Lower leg skin (tissue), 3 donors: Measurements from ENCODE around the gene CTIF.

Experiments
- POLR2A ChIP-seq, 2 donors: fragments of 450-650 bp; IDR thresholded peaks; one replicate each; pipeline ENCODE4 v1.6.1; 2016 to 2017; ENCODE audit warnings: antibody characterized with exemption in 2 of 2, mild to moderate bottlenecking in 1 of 2, moderate library complexity in 1 of 2
- TF ChIP-seq, protein P1 (sequence below), 3 donors: fragments of 450-650 bp; IDR thresholded peaks; one replicate each; pipeline ENCODE4 v1.5.1; 2016; ENCODE audit warnings: antibody characterized with exemption in 3 of 3, mild to moderate bottlenecking in 3 of 3, moderate library complexity in 2 of 3

DNA sequence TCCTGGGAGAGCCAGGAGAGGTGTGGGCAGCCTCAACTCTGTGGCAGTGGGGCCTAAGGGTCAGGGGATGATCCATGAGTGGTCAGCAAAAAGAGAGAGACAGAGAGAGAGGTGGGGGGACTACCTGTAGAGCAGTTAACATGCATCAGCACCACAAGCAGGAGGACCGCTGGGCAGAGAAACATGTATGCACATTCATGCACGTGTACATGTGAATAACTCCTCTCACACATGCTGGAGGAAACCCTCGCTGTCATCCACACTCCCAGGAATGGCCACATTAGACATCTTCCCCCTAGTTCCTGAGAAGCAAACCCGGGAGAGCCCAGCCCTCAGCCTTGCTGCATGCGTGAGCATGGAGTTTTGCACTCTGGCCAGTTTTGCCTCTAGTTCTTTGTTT, 245.8 kb downstream of the CTIF start:
- TF ChIP-seq, protein P1, sequence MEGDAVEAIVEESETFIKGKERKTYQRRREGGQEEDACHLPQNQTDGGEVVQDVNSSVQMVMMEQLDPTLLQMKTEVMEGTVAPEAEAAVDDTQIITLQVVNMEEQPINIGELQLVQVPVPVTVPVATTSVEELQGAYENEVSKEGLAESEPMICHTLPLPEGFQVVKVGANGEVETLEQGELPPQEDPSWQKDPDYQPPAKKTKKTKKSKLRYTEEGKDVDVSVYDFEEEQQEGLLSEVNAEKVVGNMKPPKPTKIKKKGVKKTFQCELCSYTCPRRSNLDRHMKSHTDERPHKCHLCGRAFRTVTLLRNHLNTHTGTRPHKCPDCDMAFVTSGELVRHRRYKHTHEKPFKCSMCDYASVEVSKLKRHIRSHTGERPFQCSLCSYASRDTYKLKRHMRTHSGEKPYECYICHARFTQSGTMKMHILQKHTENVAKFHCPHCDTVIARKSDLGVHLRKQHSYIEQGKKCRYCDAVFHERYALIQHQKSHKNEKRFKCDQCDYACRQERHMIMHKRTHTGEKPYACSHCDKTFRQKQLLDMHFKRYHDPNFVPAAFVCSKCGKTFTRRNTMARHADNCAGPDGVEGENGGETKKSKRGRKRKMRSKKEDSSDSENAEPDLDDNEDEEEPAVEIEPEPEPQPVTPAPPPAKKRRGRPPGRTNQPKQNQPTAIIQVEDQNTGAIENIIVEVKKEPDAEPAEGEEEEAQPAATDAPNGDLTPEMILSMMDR (IDR thresholded peaks at IDR 0.05), result no peak
- no peak for TF ChIP-seq POLR2A (IDR thresholded peaks at IDR 0.05)
